Measurements from ENCODE around the gene HSDL1.

DNA sequence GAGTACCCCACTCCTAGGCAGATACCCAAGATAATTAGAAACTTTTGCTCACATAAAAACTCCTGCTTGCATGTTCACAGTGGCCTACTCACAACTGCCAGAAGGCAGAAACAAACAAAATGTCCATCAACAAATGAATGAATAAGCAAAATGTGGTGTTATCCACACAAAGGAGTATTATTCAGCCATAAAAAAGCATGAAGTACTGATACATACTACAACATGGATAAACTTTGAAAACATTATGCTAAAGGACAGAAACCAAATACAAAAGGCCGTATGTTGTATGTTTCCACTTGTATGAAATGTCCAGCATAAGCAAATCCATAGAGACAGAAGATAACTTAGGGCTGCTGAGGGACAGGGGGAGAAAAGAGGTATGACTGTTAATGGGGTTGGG is 1.9 kb downstream of the HSDL1 start:
- TF ChIP-seq, protein P1, sequence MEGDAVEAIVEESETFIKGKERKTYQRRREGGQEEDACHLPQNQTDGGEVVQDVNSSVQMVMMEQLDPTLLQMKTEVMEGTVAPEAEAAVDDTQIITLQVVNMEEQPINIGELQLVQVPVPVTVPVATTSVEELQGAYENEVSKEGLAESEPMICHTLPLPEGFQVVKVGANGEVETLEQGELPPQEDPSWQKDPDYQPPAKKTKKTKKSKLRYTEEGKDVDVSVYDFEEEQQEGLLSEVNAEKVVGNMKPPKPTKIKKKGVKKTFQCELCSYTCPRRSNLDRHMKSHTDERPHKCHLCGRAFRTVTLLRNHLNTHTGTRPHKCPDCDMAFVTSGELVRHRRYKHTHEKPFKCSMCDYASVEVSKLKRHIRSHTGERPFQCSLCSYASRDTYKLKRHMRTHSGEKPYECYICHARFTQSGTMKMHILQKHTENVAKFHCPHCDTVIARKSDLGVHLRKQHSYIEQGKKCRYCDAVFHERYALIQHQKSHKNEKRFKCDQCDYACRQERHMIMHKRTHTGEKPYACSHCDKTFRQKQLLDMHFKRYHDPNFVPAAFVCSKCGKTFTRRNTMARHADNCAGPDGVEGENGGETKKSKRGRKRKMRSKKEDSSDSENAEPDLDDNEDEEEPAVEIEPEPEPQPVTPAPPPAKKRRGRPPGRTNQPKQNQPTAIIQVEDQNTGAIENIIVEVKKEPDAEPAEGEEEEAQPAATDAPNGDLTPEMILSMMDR (IDR thresholded peaks at IDR 0.05; ENCODE audit: low read depth, low read length, missing input control) = no peak
- TF ChIP-seq GABPA (IDR thresholded peaks at IDR 0.05 in 1 of 2, conservative IDR thresholded peaks at IDR 0.05 in 1 of 2) (no peak), YY1 (IDR thresholded peaks at IDR 0.05) (no peak)
